ENCODE data around the gene GRM3. TPM values are rescaled to one million over a fixed set of nuclear protein-coding genes. Genes with fewer than 3 reads are reported as not detected.

Gene GRM3
- total RNA-seq, 2 experiments from 2014 or later: not detected

DNA sequence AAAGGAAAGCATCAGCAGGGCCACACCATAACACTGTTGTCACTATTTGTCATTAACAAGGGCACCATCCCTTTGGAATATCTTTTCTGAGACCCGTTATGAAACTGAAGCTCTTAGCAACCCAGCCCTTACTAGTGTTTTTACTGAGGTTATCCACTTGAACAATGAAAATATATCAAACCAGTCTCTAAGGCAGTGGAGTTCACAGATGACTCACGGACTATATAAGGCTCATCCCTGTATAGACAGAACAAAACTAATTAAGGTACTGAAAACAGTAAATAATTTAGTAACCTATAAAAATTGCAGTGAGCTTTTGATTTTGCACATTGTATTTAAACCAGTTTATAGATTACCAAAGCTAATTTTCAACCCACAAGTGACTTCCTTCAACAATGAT is 219.7 kb downstream of the GRM3 start:
- Histone ChIP-seq H3K4me2 (ENCODE audit: low read length) (no peak overlapping the region), H3K9me3 (ENCODE audit: low read length) (no peaks in the 10 kb centered on the region), H3K9me2 (ENCODE audit: insufficient read depth, low read length) (no peaks in the 10 kb centered on the region), H3K4me3 (ENCODE audit: low read depth, low read length, poor library complexity, severe bottlenecking) (no peak overlapping the region), H3K4me1 (ENCODE audit: insufficient read depth, low read length, poor library complexity, severe bottlenecking) (no peaks in the 10 kb centered on the region), H4K20me1 (ENCODE audit: insufficient read depth, low read length) (no peaks in the 10 kb centered on the region), H3K79me2 (ENCODE audit: insufficient read depth, low read depth, low read length) (no peaks in the 10 kb centered on the region), H3K27ac (ENCODE audit: low read depth, low read length, poor library complexity, severe bottlenecking) (no peak overlapping the region), H2AFZ (ENCODE audit: low read length) (no peak overlapping the region), H3K36me3 (ENCODE audit: insufficient read depth, low read length) (no peaks in the 10 kb centered on the region)
- intact Hi-C loops (cut with micrococcal nuclease; ENCODE audit: unreplicated experiment): no loop called here
- POLR2A ChIA-PET: interaction anchor here (1.5 kb wide), 1 partner anchor 43 kb away, joined by 3 read pairs; no protein-coding TSS in a partner anchor
- no TSS peak for BruUV-seq (replicated peaks)
- TF ChIP-seq, protein P1, sequence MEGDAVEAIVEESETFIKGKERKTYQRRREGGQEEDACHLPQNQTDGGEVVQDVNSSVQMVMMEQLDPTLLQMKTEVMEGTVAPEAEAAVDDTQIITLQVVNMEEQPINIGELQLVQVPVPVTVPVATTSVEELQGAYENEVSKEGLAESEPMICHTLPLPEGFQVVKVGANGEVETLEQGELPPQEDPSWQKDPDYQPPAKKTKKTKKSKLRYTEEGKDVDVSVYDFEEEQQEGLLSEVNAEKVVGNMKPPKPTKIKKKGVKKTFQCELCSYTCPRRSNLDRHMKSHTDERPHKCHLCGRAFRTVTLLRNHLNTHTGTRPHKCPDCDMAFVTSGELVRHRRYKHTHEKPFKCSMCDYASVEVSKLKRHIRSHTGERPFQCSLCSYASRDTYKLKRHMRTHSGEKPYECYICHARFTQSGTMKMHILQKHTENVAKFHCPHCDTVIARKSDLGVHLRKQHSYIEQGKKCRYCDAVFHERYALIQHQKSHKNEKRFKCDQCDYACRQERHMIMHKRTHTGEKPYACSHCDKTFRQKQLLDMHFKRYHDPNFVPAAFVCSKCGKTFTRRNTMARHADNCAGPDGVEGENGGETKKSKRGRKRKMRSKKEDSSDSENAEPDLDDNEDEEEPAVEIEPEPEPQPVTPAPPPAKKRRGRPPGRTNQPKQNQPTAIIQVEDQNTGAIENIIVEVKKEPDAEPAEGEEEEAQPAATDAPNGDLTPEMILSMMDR (conservative IDR thresholded peaks at IDR 0.05; ENCODE audit: low read length): no peak
- no peak for TF ChIP-seq EZH2phosphoT487 (IDR thresholded peaks at IDR 0.05; ENCODE audit: borderline replicate concordance, low read depth, low read length)
- DNase-seq (ENCODE audit: low spot score): no peak
- CTCF ChIA-PET (ENCODE audit: unreplicated experiment): no interaction called here

DNA sequence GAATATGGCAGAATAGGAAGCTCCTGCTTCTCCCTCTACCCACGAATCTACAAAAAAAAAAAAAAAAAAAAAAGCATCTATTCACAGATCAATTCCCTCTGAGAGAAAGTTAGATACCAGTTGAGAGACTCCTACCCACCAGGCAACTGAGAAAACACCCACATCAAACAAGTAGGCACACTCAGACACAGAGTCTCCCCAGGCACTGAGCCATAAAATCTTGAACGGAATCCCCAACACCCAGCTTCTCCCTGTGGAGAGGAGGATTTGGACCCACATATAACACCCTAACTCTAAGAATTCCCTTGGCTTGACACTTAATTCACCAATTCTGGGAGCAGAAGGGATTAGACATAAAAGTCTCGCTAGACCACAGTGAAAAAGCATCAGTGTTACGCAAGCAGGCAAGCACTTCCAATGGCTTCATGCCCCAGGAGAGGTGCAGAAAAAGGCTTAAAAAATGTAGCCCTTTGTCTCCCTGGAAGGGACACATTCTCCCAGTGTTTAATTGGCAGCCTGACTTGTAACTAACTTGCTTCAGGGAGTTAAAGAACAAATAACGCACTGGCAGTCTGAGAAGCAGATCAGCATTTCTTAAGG is 223.6 kb downstream of the GRM3 start:
- CTCF ChIA-PET (ENCODE audit: unreplicated experiment): no interaction called here
- Histone ChIP-seq H3K4me1 (ENCODE audit: insufficient read depth, low read length, poor library complexity, severe bottlenecking) (no peaks in the 10 kb centered on the region), H3K4me2 (ENCODE audit: low read length) (no peak overlapping the region), H3K4me3 (ENCODE audit: low read depth, low read length, poor library complexity, severe bottlenecking) (no peak overlapping the region), H3K36me3 (ENCODE audit: insufficient read depth, low read length) (no peaks in the 10 kb centered on the region), H3K27ac (ENCODE audit: low read depth, low read length, poor library complexity, severe bottlenecking) (no peak overlapping the region), H4K20me1 (ENCODE audit: insufficient read depth, low read length) (no peaks in the 10 kb centered on the region), H2AFZ (ENCODE audit: low read length) (no peak overlapping the region), H3K9me2 (ENCODE audit: insufficient read depth, low read length) (no peaks in the 10 kb centered on the region), H3K79me2 (ENCODE audit: insufficient read depth, low read depth, low read length) (no peaks in the 10 kb centered on the region), H3K9me3 (ENCODE audit: low read length) (no peaks in the 10 kb centered on the region)
- POLR2A ChIA-PET: interaction anchor here (0.7 to 1.6 kb wide), 4 partner anchors 9 to 1016 kb away, joined by 3 to 5 read pairs (median 4); no protein-coding TSS in a partner anchor
- DNase-seq (ENCODE audit: low spot score): no peak
- no peak for TF ChIP-seq EZH2phosphoT487 (IDR thresholded peaks at IDR 0.05; ENCODE audit: borderline replicate concordance, low read depth, low read length)
- TF ChIP-seq, protein P1 (conservative IDR thresholded peaks at IDR 0.05; ENCODE audit: low read length): no peak
- no TSS peak for BruUV-seq (replicated peaks)
- intact Hi-C loops (cut with micrococcal nuclease; ENCODE audit: unreplicated experiment): no loop called here

DNA sequence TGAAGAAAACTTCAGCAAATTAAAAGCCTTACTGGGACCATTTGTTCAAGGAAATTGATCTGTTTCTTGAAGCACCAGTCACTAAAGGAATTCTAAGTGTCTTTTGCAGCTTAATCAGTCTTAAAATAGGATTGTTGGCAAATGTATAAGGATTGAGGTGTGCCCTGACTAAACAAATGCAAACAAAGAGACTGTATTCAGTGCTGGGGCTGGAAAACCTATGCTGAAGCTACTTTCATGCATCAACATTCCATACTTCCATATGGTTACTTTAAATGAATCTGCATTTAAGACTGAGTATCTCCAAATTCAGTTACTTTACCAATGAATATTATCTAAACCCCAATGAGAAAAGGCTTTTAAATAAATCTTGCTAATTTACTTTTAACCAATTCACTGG is 232.4 kb downstream of the GRM3 start:
- intact Hi-C loops (cut with micrococcal nuclease; ENCODE audit: unreplicated experiment): no loop called here

More for the DNA sequence above, 232.4 kb downstream of the GRM3 start:
- no peak overlapping the region for H3K27ac ChIP-seq (ENCODE audit: low read depth, low read length, poor library complexity, severe bottlenecking)
- H4K20me1 ChIP-seq (ENCODE audit: insufficient read depth, low read length): no peaks in the 10 kb centered on the region
- no peaks in the 10 kb centered on the region for H3K79me2 ChIP-seq (ENCODE audit: insufficient read depth, low read depth, low read length)
- no peaks in the 10 kb centered on the region for H3K4me1 ChIP-seq (ENCODE audit: insufficient read depth, low read length, poor library complexity, severe bottlenecking)
- no peaks in the 10 kb centered on the region for H3K36me3 ChIP-seq (ENCODE audit: insufficient read depth, low read length)
- TF ChIP-seq EZH2phosphoT487 (IDR thresholded peaks at IDR 0.05; ENCODE audit: borderline replicate concordance, low read depth, low read length): no peak
- TF ChIP-seq, protein P1 (conservative IDR thresholded peaks at IDR 0.05; ENCODE audit: low read length): no peak
- H2AFZ ChIP-seq (ENCODE audit: low read length): no peak overlapping the region
- no peaks in the 10 kb centered on the region for H3K9me3 ChIP-seq (ENCODE audit: low read length)
- no peak overlapping the region for H3K4me3 ChIP-seq (ENCODE audit: low read depth, low read length, poor library complexity, severe bottlenecking)
- ChIA-PET CTCF (ENCODE audit: unreplicated experiment) (no interaction called here), POLR2A (interaction anchor here (1.2 kb wide), 1 partner anchor 10 kb away, joined by 3 read pairs; no protein-coding TSS in a partner anchor)
- H3K9me2 ChIP-seq (ENCODE audit: insufficient read depth, low read length): no peaks in the 10 kb centered on the region
- BruUV-seq (replicated peaks): no TSS peak
- H3K4me2 ChIP-seq (ENCODE audit: low read length): no peak overlapping the region
- no peak for DNase-seq (ENCODE audit: low spot score)

All from OCI-LY7 (cell line).